ENCODE data around the gene HSD17B4. TPM values are rescaled to one million over a fixed set of nuclear protein-coding genes. Genes with fewer than 3 reads are reported as not detected.
"Not testable (repeated sequence)": the region's sequence is repeated elsewhere in the genome, so short reads cannot be mapped to it uniquely, and the experiment has no call there.

Gene HSD17B4
- total and polyA plus RNA-seq, 7 experiments from 2014 or later = 22.5 to 131 (median 71.0) TPM

DNA sequence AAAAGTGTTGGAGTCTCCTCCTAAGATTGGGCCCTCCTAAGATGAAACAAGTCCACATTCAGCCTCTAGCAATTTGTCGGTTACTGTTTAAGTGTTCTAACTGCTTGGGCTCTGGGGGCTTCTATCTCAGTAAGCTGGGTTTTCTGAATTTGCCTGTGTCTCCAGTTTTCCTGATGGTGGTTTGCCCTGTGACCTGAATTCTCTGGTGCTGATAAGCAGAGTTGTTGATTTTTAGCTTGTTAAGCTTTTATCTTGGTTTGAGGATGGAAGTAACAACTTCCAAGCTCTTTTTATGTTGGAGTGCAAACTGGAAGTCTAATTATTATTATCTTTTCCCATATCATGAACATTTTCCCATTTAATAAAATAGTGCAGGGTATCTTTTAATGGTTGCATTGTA is 30.9 kb downstream of the HSD17B4 start:
- POLR2A ChIA-PET = interaction anchor here (0.6 kb wide), 1 partner anchor 13 kb away, joined by 3 read pairs; no protein-coding TSS in a partner anchor
- H3K4me1 ChIP-seq (ENCODE audit: control insufficient read depth in 2 of 2, insufficient read depth in 2 of 2, low read length in 2 of 2) = no peaks in the 10 kb centered on the region
- H3K27me3 ChIP-seq (ENCODE audit: control insufficient read depth in 2 of 2, insufficient read depth in 2 of 2, low read length in 2 of 2) = no peaks in the 10 kb centered on the region
- Mint-ChIP-seq H3K9me3 (no peaks in the 10 kb centered on the region), H3K4me1 (peaks cover 0 to 4% (median 0%) of the 10 kb centered on the region in 7 donors), H3K4me3 (no peak overlapping the region), H3K27me3 (no peaks in the 10 kb centered on the region), H3K27ac (no peak overlapping the region), H3K36me3 (peaks cover 15 to 82% (median 61%) of the 10 kb centered on the region in 5 donors)
- intact Hi-C loops (cut with micrococcal nuclease) = no loop called here
- no peak overlapping the region for H3K27ac ChIP-seq (ENCODE audit: low read depth, low read length)
- ATAC-seq (no peak), DNase-seq (no peak)
- H3K9me3 ChIP-seq (ENCODE audit: control insufficient read depth in 2 of 3, low read length in 3 of 3) = no peaks in the 10 kb centered on the region
- H3K4me3 ChIP-seq (ENCODE audit: low read length) = no peak overlapping the region
- CTCF ChIA-PET = no interaction called here
- H3K36me3 ChIP-seq (ENCODE audit: control insufficient read depth in 2 of 3, insufficient read depth in 3 of 3, low read length in 3 of 3) = peaks cover 0 to 29% (median 5%) of the 10 kb centered on the region in 3 experiments

DNA sequence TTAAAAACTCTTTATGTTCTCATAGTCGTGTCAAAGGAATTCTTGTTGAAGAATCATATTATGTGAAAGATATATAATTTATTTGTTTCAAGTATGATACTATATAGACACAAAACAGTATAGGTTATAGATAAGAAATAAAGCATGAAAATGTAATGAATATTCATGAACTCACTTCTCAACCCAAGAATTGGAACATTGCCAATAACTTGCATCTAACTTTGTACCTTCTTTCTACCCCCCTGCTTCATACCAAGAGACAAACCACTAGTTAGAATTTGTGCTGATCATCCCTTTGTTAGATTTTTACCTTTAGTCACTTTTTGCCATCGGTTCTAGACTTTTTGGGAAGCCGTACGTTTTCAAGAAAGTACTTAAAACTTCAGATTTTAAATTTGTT is 32.6 kb downstream of the HSD17B4 start:
- Histone ChIP-seq H3K4me3 (ENCODE audit: low read length) (no peak overlapping the region), H3K4me1 (ENCODE audit: control insufficient read depth in 2 of 2, insufficient read depth in 2 of 2, low read length in 2 of 2) (no peaks in the 10 kb centered on the region), H3K27ac (ENCODE audit: low read depth, low read length) (no peak overlapping the region), H3K9me3 (ENCODE audit: control insufficient read depth in 2 of 3, low read length in 3 of 3) (no peaks in the 10 kb centered on the region), H3K36me3 (ENCODE audit: control insufficient read depth in 2 of 3, insufficient read depth in 3 of 3, low read length in 3 of 3) (peaks cover 0 to 21% (median 5%) of the 10 kb centered on the region in 3 experiments), H3K27me3 (ENCODE audit: control insufficient read depth in 2 of 2, insufficient read depth in 2 of 2, low read length in 2 of 2) (no peaks in the 10 kb centered on the region)
- POLR2A ChIA-PET = no interaction called here
- intact Hi-C loops (cut with micrococcal nuclease) = no loop called here
- H3K4me1 Mint-ChIP-seq = peaks cover 0 to 2% (median 0%) of the 10 kb centered on the region in 7 donors
- ATAC-seq (no peak), DNase-seq (no peak)
- no peaks in the 10 kb centered on the region for H3K27me3 Mint-ChIP-seq
- H3K36me3 Mint-ChIP-seq = peaks cover 12 to 76% (median 51%) of the 10 kb centered on the region in 5 donors
- no peak overlapping the region for H3K27ac Mint-ChIP-seq
- CTCF ChIA-PET = no interaction called here
- H3K9me3 Mint-ChIP-seq = no peaks in the 10 kb centered on the region
- no peak overlapping the region for H3K4me3 Mint-ChIP-seq

DNA sequence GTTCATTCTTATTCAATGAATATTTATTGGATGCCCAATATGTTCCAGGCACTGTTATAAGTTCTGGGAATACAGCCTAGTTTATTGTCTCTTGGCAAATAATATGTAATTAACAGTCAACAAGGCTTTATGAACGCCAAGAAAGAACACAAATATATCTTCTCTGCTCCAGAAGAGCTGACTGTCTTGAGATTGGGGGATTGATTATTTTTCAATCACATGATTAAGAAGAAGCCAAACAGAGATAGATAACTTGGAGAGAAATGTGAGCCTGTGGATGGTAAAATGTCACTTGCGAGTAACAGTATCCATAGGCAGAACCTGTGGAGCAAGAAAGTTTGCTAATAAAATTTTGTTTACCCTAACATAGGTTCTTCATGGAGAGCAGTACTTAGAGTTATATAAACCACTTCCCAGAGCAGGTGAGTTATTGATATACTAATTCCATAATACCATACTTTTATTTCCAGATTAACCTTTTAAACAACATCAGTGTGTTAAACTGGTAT is 49.4 kb downstream of the HSD17B4 start:
- H3K9me3 Mint-ChIP-seq = peaks cover 0 to 34% (median 12%) of the 10 kb centered on the region in 11 donors
- no peaks in the 10 kb centered on the region for H3K27me3 ChIP-seq (ENCODE audit: control insufficient read depth in 2 of 2, insufficient read depth in 2 of 2, low read length in 2 of 2)
- H3K36me3 Mint-ChIP-seq = peaks cover 16 to 68% (median 57%) of the 10 kb centered on the region in 5 donors
- ChIA-PET POLR2A (no interaction called here), CTCF (no interaction called here)
- no peak for DNase-seq
- intact Hi-C loops (cut with micrococcal nuclease) = no loop called here
- no peak overlapping the region for H3K27ac Mint-ChIP-seq
- H3K4me3 ChIP-seq (ENCODE audit: low read length) = no peak overlapping the region
- H3K9me3 ChIP-seq (ENCODE audit: control insufficient read depth in 2 of 3, low read length in 3 of 3) = no peaks in the 10 kb centered on the region
- no peak overlapping the region for H3K4me3 Mint-ChIP-seq
- H3K27ac ChIP-seq (ENCODE audit: low read depth, low read length) = no peak overlapping the region
- H3K4me1 ChIP-seq (ENCODE audit: control insufficient read depth in 2 of 2, insufficient read depth in 2 of 2, low read length in 2 of 2) = no peaks in the 10 kb centered on the region
- ATAC-seq = no peak
- peaks cover 0 to 4% (median 0%) of the 10 kb centered on the region in 7 donors for H3K4me1 Mint-ChIP-seq
- no peaks in the 10 kb centered on the region for H3K27me3 Mint-ChIP-seq
- peaks cover 0 to 15% (median 3%) of the 10 kb centered on the region in 3 experiments for H3K36me3 ChIP-seq (ENCODE audit: control insufficient read depth in 2 of 3, insufficient read depth in 3 of 3, low read length in 3 of 3)

- H3K9me3 ChIP-seq (ENCODE audit: control insufficient read depth in 2 of 3, low read length in 3 of 3); H3K4me3 ChIP-seq (ENCODE audit: low read length); intact Hi-C loops (cut with micrococcal nuclease); H3K27ac Mint-ChIP-seq; CTCF ChIA-PET; H3K4me1 Mint-ChIP-seq; H3K27me3 Mint-ChIP-seq; DNase-seq; H3K4me1 ChIP-seq (ENCODE audit: control insufficient read depth in 2 of 2, insufficient read depth in 2 of 2, low read length in 2 of 2); H3K27ac ChIP-seq (ENCODE audit: low read depth, low read length); H3K4me3 Mint-ChIP-seq; ATAC-seq; H3K27me3 ChIP-seq (ENCODE audit: control insufficient read depth in 2 of 2, insufficient read depth in 2 of 2, low read length in 2 of 2): not testable (repeated sequence)
- peaks cover 0 to 14% (median 0%) of the 10 kb centered on the region in 3 experiments for H3K36me3 ChIP-seq (ENCODE audit: control insufficient read depth in 2 of 3, insufficient read depth in 3 of 3, low read length in 3 of 3)
- POLR2A ChIA-PET = interaction anchor here (0.6 kb wide), 1 partner anchor 52 kb away, joined by 3 read pairs; no protein-coding TSS in a partner anchor
- Mint-ChIP-seq H3K36me3 (peaks cover 19 to 74% (median 64%) of the 10 kb centered on the region in 5 donors), H3K9me3 (peaks cover 0 to 34% (median 12%) of the 10 kb centered on the region in 11 donors)
These were observed 51.6 kb downstream of the HSD17B4 start for GRCh38 chr5:119503939-119504338.

- intact Hi-C loops (cut with micrococcal nuclease) = no loop called here
- H3K9me3 Mint-ChIP-seq = peaks cover 0 to 14% (median 0%) of the 10 kb centered on the region in 11 donors
- no peaks in the 10 kb centered on the region for H3K4me1 ChIP-seq (ENCODE audit: control insufficient read depth in 2 of 2, insufficient read depth in 2 of 2, low read length in 2 of 2)
- peaks cover 4 to 25% (median 4%) of the 10 kb centered on the region in 3 experiments for H3K36me3 ChIP-seq (ENCODE audit: control insufficient read depth in 2 of 3, insufficient read depth in 3 of 3, low read length in 3 of 3)
- DNase-seq (no peak), ATAC-seq (no peak)
- no peaks in the 10 kb centered on the region for H3K4me1 Mint-ChIP-seq
- no peak overlapping the region for H3K4me3 ChIP-seq (ENCODE audit: low read length)
- no peak overlapping the region for H3K27ac ChIP-seq (ENCODE audit: low read depth, low read length)
- no peak overlapping the region for H3K27ac Mint-ChIP-seq
- H3K36me3 Mint-ChIP-seq = peaks cover 21 to 78% (median 67%) of the 10 kb centered on the region in 5 donors
- H3K4me3 Mint-ChIP-seq = no peak overlapping the region
- POLR2A ChIA-PET = no interaction called here
- no peaks in the 10 kb centered on the region for H3K27me3 ChIP-seq (ENCODE audit: control insufficient read depth in 2 of 2, insufficient read depth in 2 of 2, low read length in 2 of 2)
- H3K9me3 ChIP-seq (ENCODE audit: control insufficient read depth in 2 of 3, low read length in 3 of 3) = no peaks in the 10 kb centered on the region
- H3K27me3 Mint-ChIP-seq = no peaks in the 10 kb centered on the region
- CTCF ChIA-PET = no interaction called here
These were observed 60.0 kb downstream of the HSD17B4 start for GRCh38 chr5:119512277-119512676.

- no peaks in the 10 kb centered on the region for H3K27me3 Mint-ChIP-seq
- H3K4me3 Mint-ChIP-seq = no peak overlapping the region
- no peak overlapping the region for H3K27ac ChIP-seq (ENCODE audit: low read depth, low read length)
- H3K27me3 ChIP-seq (ENCODE audit: control insufficient read depth in 2 of 2, insufficient read depth in 2 of 2, low read length in 2 of 2) = no peaks in the 10 kb centered on the region
- peaks cover 18 to 78% (median 62%) of the 10 kb centered on the region in 5 donors for H3K36me3 Mint-ChIP-seq
- ATAC-seq = no peak
- CTCF ChIA-PET = no interaction called here
- H3K9me3 Mint-ChIP-seq = peaks cover 0 to 14% (median 0%) of the 10 kb centered on the region in 11 donors
- H3K4me1 ChIP-seq (ENCODE audit: control insufficient read depth in 2 of 2, insufficient read depth in 2 of 2, low read length in 2 of 2) = no peaks in the 10 kb centered on the region
- H3K36me3 ChIP-seq (ENCODE audit: control insufficient read depth in 2 of 3, insufficient read depth in 3 of 3, low read length in 3 of 3) = peaks cover 0 to 18% (median 4%) of the 10 kb centered on the region in 3 experiments
- H3K9me3 ChIP-seq (ENCODE audit: control insufficient read depth in 2 of 3, low read length in 3 of 3) = no peaks in the 10 kb centered on the region
- no peak for DNase-seq
- no peak overlapping the region for H3K27ac Mint-ChIP-seq
- POLR2A ChIA-PET = no interaction called here
- no peak overlapping the region for H3K4me3 ChIP-seq (ENCODE audit: low read length)
- intact Hi-C loops (cut with micrococcal nuclease) = no loop called here
- no peaks in the 10 kb centered on the region for H3K4me1 Mint-ChIP-seq
These were observed 62.9 kb downstream of the HSD17B4 start for GRCh38 chr5:119515192-119515591.

- H3K27me3 Mint-ChIP-seq; DNase-seq; H3K36me3 ChIP-seq (ENCODE audit: control insufficient read depth in 2 of 3, insufficient read depth in 3 of 3, low read length in 3 of 3); H3K9me3 Mint-ChIP-seq; POLR2A ChIA-PET; ATAC-seq; H3K4me1 ChIP-seq (ENCODE audit: control insufficient read depth in 2 of 2, insufficient read depth in 2 of 2, low read length in 2 of 2); H3K4me1 Mint-ChIP-seq; intact Hi-C loops (cut with micrococcal nuclease); CTCF ChIA-PET; H3K27ac Mint-ChIP-seq; H3K4me3 ChIP-seq (ENCODE audit: low read length); H3K4me3 Mint-ChIP-seq; H3K27ac ChIP-seq (ENCODE audit: low read depth, low read length); H3K9me3 ChIP-seq (ENCODE audit: control insufficient read depth in 2 of 3, low read length in 3 of 3); H3K27me3 ChIP-seq (ENCODE audit: control insufficient read depth in 2 of 2, insufficient read depth in 2 of 2, low read length in 2 of 2): not testable (repeated sequence)
- peaks cover 11 to 81% (median 66%) of the 10 kb centered on the region in 5 donors for H3K36me3 Mint-ChIP-seq
These were observed 64.8 kb downstream of the HSD17B4 start for GRCh38 chr5:119517115-119517514.

Measured in naive thymus-derived CD4-positive, alpha-beta T cell (primary cell).